Measurements from ENCODE around the gene MACC1. TPM values are rescaled to one million over a fixed set of nuclear protein-coding genes. Genes with fewer than 3 reads are reported as not detected.

Gene MACC1
- total and polyA plus RNA-seq, 10 of the 15 experiments (the other 5 are each of a cell fraction or from before 2014, with no cell fraction given): 6.0 to 61.1 (median 12.7) TPM

GRCh38 chr7:20107582-20107981, 109.6 kb downstream of the MACC1 start:
- no peak overlapping the region for H2AFZ ChIP-seq (ENCODE audit: control insufficient read depth, low read depth, low read length)
- H3K27ac ChIP-seq (ENCODE audit: control insufficient read depth, insufficient read depth): no peak overlapping the region
- H3K27me3 ChIP-seq (replicated peaks in 1 of 2; ENCODE audit: control insufficient read depth in 2 of 2, insufficient read depth in 2 of 2, low read length in 1 of 2): no peaks in the 10 kb centered on the region
- ChIA-PET SMC1A (ENCODE audit: uncharacterized antibody, unreplicated experiment) (interaction anchor here (0.7 kb wide), 1 partner anchor 241 kb away, joined by 4 read pairs; no protein-coding TSS in a partner anchor), POLR2A (no interaction called here), CTCF (interaction anchor here (1.3 kb wide), 1 partner anchor 156 kb away, joined by 4 read pairs; no protein-coding TSS in a partner anchor), RAD21 (ENCODE audit: unreplicated experiment) (no interaction called here)
- no peak overlapping the region for H3K4me2 ChIP-seq (ENCODE audit: control insufficient read depth, insufficient read depth)
- no peaks in the 10 kb centered on the region for H4K20me1 ChIP-seq (ENCODE audit: control insufficient read depth, insufficient read depth)
- DNase-seq (ENCODE audit: low read depth, low spot score) (no peak), FAIRE-seq (no peak), ATAC-seq (no peak)
- H3K4me1 ChIP-seq (ENCODE audit: control insufficient read depth, insufficient read depth, low read length): peaks cover under 1% of the 10 kb centered on the region; the same call in 1 of the 2 replicates
- H3K79me2 ChIP-seq (ENCODE audit: control insufficient read depth, insufficient read depth, low read length): no peaks in the 10 kb centered on the region
- TF ChIP-seq CREM (IDR thresholded peaks at IDR 0.05; ENCODE audit: low read depth) (no peak), MYC (IDR thresholded peaks at IDR 0.05; ENCODE audit: insufficient read depth, insufficient read length, insufficient replicate concordance, low read length, severe bottlenecking) (no peak), SUPT20H (IDR thresholded peaks at IDR 0.05; ENCODE audit: borderline replicate concordance, control insufficient read depth, low read depth, low read length) (no peak), SKIL (IDR thresholded peaks at IDR 0.05; ENCODE audit: low read depth, poor library complexity, severe bottlenecking) (no peak), MEF2B (IDR thresholded peaks at IDR 0.05; ENCODE audit: partially characterized antibody, poor library complexity, severe bottlenecking) (no peak), ATF2 (IDR thresholded peaks at IDR 0.05; ENCODE audit: low read length) (no peak), JUND (IDR thresholded peaks at IDR 0.05; ENCODE audit: low read depth, low read length) (no peak), ASH2L (IDR thresholded peaks at IDR 0.05; ENCODE audit: borderline replicate concordance, low read depth) (no peak), BHLHE40 (IDR thresholded peaks at IDR 0.05; ENCODE audit: borderline replicate concordance in 1 of 2, low read depth in 2 of 2, low read length in 1 of 2) (no peak), ZBED1 (IDR thresholded peaks at IDR 0.05; ENCODE audit: borderline replicate concordance) (no peak), ZZZ3 (IDR thresholded peaks at IDR 0.05; ENCODE audit: control insufficient read depth, insufficient read length, low read depth) (no peak), MLLT1 (IDR thresholded peaks at IDR 0.05) (no peak), ZNF217 (IDR thresholded peaks at IDR 0.05) (no peak), CHD2 (IDR thresholded peaks at IDR 0.05; ENCODE audit: borderline replicate concordance, low read depth, low read length) (no peak), PKNOX1 (IDR thresholded peaks at IDR 0.05) (no peak), ZNF274 (IDR thresholded peaks at IDR 0.05; ENCODE audit: insufficient read depth, insufficient read length) (no peak), CHD4 (IDR thresholded peaks at IDR 0.05) (no peak)
- intact Hi-C loops (cut with micrococcal nuclease; ENCODE audit: unreplicated experiment): no loop called here
- WGBS (ENCODE audit: insufficient coverage, insufficient replicate concordance, low lambda C conversion rate, missing lambda C conversion rate): 62% methylated on average over 3 of the region's 3 CpGs
- no peak overlapping the region for H3K9ac ChIP-seq (ENCODE audit: control insufficient read depth, insufficient read depth, low read length)
- no peaks in the 10 kb centered on the region for H3K36me3 ChIP-seq (ENCODE audit: control insufficient read depth in 2 of 2, insufficient read depth in 2 of 2, low read length in 1 of 2)
- BruUV-seq (replicated peaks): no TSS peak
- no peaks in the 10 kb centered on the region for H3K9me3 ChIP-seq (replicated peaks; ENCODE audit: control insufficient read depth, insufficient read depth, low read length)
- in situ Hi-C loops (cut with MboI): no loop called here
- no peak overlapping the region for H3K4me3 ChIP-seq

All from GM12878 (cell line).